Measurements from ENCODE around the gene GNLY. TPM values are rescaled to one million over a fixed set of nuclear protein-coding genes. Genes with fewer than 3 reads are reported as not detected.
A peak's percentile ranks its signal among the peaks of the same experiment; 100 is the strongest.

The GNLY gene
- total RNA-seq (2012; rRNA removed) (not detected in 2 replicates), polyA plus RNA-seq (2012; rRNA removed) (not detected in 2 replicates), Bru-seq, nascent RNA (percentile 12 among the genes with signal in this experiment), BruChase-seq, experiment 1, labeled RNA remaining after a 6-hour chase (percentile 19 among the genes with signal in this experiment), BruChase-seq, experiment 2, labeled RNA remaining after a 2-hour chase (percentile 20 among the genes with signal in this experiment)
- polyA plus RNA-seq (2012; cell fraction: cytosol; rRNA removed) = not detected in 2 replicates
- polyA plus RNA-seq (2012; cell fraction: nucleus; rRNA removed; ENCODE audit: low replicate concordance) = 0.13 and 0.24 TPM in 2 replicates
- long read RNA-seq = 0 reads

GRCh38 chr2:85694052-85695025 is at the start of gene GNLY:
Gene GNLY (plus strand): TSS chr2:85694358. CDS start chr2:85694419, 61 bp downstream.
- Histone ChIP-seq H2BK15ac (ENCODE audit: low read depth, low read length) (peak within 1 kb of the TSS; percentile 33; the same call in 2 of the 3 replicates), H2BK120ac (ENCODE audit: low read depth, low read length) (no peak within 1 kb of the TSS), H3K4me2 (ENCODE audit: low read depth, low read length) (no peak within 1 kb of the TSS), H3K9ac (ENCODE audit: low read depth, low read length) (no peak within 1 kb of the TSS), H3K36me3 (ENCODE audit: control insufficient read depth, insufficient read depth, low read length) (no peaks in the 10 kb centered on the region), H3K9me3 (ENCODE audit: control insufficient read depth, insufficient read depth, low read length) (no peaks in the 10 kb centered on the region), H2BK20ac (ENCODE audit: low read depth, low read length) (0 out of 2 replicates have a peak within 1 kb of the TSS, but pooled peaks have one; percentile 34), H3K4me3 (ENCODE audit: insufficient read depth, low read depth, low read length) (no peak within 1 kb of the TSS), H3K18ac (ENCODE audit: low read depth, low read length) (no peak within 1 kb of the TSS), H3K14ac (replicated peaks; ENCODE audit: low read depth, low read length) (no peak within 1 kb of the TSS; the same call in 1 of the 2 replicates), H4K8ac (ENCODE audit: low read depth in 2 of 2, low read length in 2 of 2) (no peak within 1 kb of the TSS), H2AFZ (replicated peaks; ENCODE audit: low read length, poor library complexity) (peak within 1 kb of the TSS; percentile 32), H4K91ac (ENCODE audit: insufficient read depth, low read depth, low read length) (no peak within 1 kb of the TSS; the same call in 1 of the 2 replicates), H3K27me3 (ENCODE audit: control insufficient read depth, insufficient read depth, low read length) (peaks cover 6% of the 10 kb centered on the region; the same call in 1 of the 2 replicates), H4K20me1 (ENCODE audit: insufficient read depth, low read length) (no peaks in the 10 kb centered on the region), H3K4me1 (ENCODE audit: control insufficient read depth, insufficient read depth, low read length) (peaks cover 3% of the 10 kb centered on the region; the same call in 1 of the 2 replicates), H2AK9ac (replicated peaks; ENCODE audit: low read depth, low read length, poor library complexity) (peak within 1 kb of the TSS; percentile 76), H2BK5ac (ENCODE audit: low read depth, low read length, poor library complexity, severe bottlenecking) (no peak within 1 kb of the TSS), H3K23ac (ENCODE audit: low read depth, low read length) (no peak within 1 kb of the TSS), H4K5ac (ENCODE audit: low read depth, low read length) (no peak within 1 kb of the TSS), H3K9me1 (ENCODE audit: insufficient read depth, low read length) (peaks cover 6% of the 10 kb centered on the region; the same call in 1 of the 2 replicates), H3K56ac (ENCODE audit: extremely low read depth, insufficient read depth, low read length) (no peak within 1 kb of the TSS), H3K79me1 (ENCODE audit: low read depth in 1 of 2, low read length in 2 of 2) (no peaks in the 10 kb centered on the region), H3K27ac (ENCODE audit: insufficient read depth, low read length) (no peak within 1 kb of the TSS), H3K4ac (ENCODE audit: low read depth, low read length) (peak within 1 kb of the TSS; percentile 42), H2AK5ac (ENCODE audit: low read depth, low read length) (peak within 1 kb of the TSS; percentile 73)
- DNase-seq = no peak
- intact Hi-C loops (cut with micrococcal nuclease) (no loop called here), in situ Hi-C loops (cut with MboI; ENCODE audit: low sequenced_read_pairs) (no loop called here), dilution Hi-C loops (cut with HindIII; ENCODE audit: low sequenced_read_pairs, unreplicated experiment) (no loop called here)
- no peak for ATAC-seq (ENCODE audit: low read depth)
- 92% methylated on average over 5 of the region's 15 CpGs; no CpG with 5 or more reads in 1 of the 2 experiments for WGBS, 2 experiments (ENCODE audit: extremely low coverage in 2 of 2, insufficient read length in 1 of 2)
- CTCF ChIA-PET = interaction anchor here (1.4 kb wide), 1 partner anchor 13 kb away, joined by 4 read pairs; no protein-coding TSS in a partner anchor
- POLR2A ChIA-PET (ENCODE audit: unreplicated experiment) = no interaction called here
- BruUV-seq (replicated peaks) = no TSS peak
- no peak for TF ChIP-seq FOS (IDR thresholded peaks at IDR 0.05; ENCODE audit: low read depth, low read length)
- no peak for TF ChIP-seq USF2 (IDR thresholded peaks at IDR 0.05; ENCODE audit: low read depth, low read length)
- no peak for TF ChIP-seq CHD1 (IDR thresholded peaks at IDR 0.05; ENCODE audit: low read depth, low read length)
- TF ChIP-seq SMC3 (IDR thresholded peaks at IDR 0.05; ENCODE audit: low read depth, low read length) = no peak
- no peak for TF ChIP-seq MAZ (IDR thresholded peaks at IDR 0.05; ENCODE audit: borderline replicate concordance, low read depth, low read length)
- no peak for TF ChIP-seq CEBPB (IDR thresholded peaks at IDR 0.05; ENCODE audit: low read depth, low read length)
- no peak for TF ChIP-seq NFE2L2 (IDR thresholded peaks at IDR 0.05; ENCODE audit: low read depth, low read length)
- no peak for TF ChIP-seq RCOR1 (IDR thresholded peaks at IDR 0.05; ENCODE audit: insufficient replicate concordance, low read length)
- TF ChIP-seq MAFK (IDR thresholded peaks at IDR 0.05; ENCODE audit: low read depth, low read length) = no peak
- TF ChIP-seq BHLHE40 (IDR thresholded peaks at IDR 0.05; ENCODE audit: low read depth, low read length) = no peak
- no peak for TF ChIP-seq RFX5 (IDR thresholded peaks at IDR 0.05; ENCODE audit: low read depth, low read length)
- no peak for TF ChIP-seq CTCF (conservative IDR thresholded peaks at IDR 0.05; ENCODE audit: low read depth, low read length)

All from IMR-90 (cell line).